Endodermal cell (in vitro differentiated cells): ENCODE results near the gene SLC6A11. TPM values are rescaled to one million over a fixed set of nuclear protein-coding genes. Genes with fewer than 3 reads are reported as not detected.

Experiments used
- DNase-seq: peaks from one replicate; pipeline ENCODE4 v3.0.0-alpha.2; 2017
- H3K27ac ChIP-seq: 2 replicates; pipeline ENCODE4 v1.5.1; 2013; ENCODE audit warnings: mild to moderate bottlenecking, low read depth, low read length, moderate library complexity
- H3K27me3 ChIP-seq: 2 replicates; pipeline ENCODE4 v1.6.1; 2013; ENCODE audit warnings: mild to moderate bottlenecking, low read length, moderate library complexity; ENCODE audit not compliant: insufficient read depth, control insufficient read depth, poor library complexity, severe bottlenecking
- H3K36me3 ChIP-seq: 2 replicates; pipeline ENCODE4 v1.7.0; 2013; ENCODE audit warnings: mild to moderate bottlenecking, low read length, moderate library complexity; ENCODE audit not compliant: control insufficient read depth, insufficient read depth
- H3K4me1 ChIP-seq: one replicate; pipeline ENCODE4 v1.7.0; 2013; ENCODE audit warnings: low read length; ENCODE audit not compliant: control insufficient read depth, insufficient read depth
- H3K4me3 ChIP-seq: 2 replicates; pipeline ENCODE4 v1.5.1; 2013; ENCODE audit warnings: mild to moderate bottlenecking, low read length, moderate library complexity
- H3K9ac ChIP-seq: 2 replicates; pipeline ENCODE4 v1.6.1; 2013; ENCODE audit warnings: mild to moderate bottlenecking, low read length, moderate library complexity; ENCODE audit not compliant: poor library complexity, severe bottlenecking; ENCODE audit errors: extremely low read depth
- H3K9me3 ChIP-seq: 2 replicates; pipeline ENCODE4 v1.6.1; 2013; ENCODE audit warnings: mild to moderate bottlenecking, low read length, moderate library complexity; ENCODE audit not compliant: control insufficient read depth
- H3K27ac Mint-ChIP-seq: 2 replicates; pipeline ENCODE4 v1.8.0; 2020; ENCODE audit warnings: mixed read lengths
- H3K27me3 Mint-ChIP-seq: 2 replicates; pipeline ENCODE4 v1.8.0; 2021; ENCODE audit warnings: mild to moderate bottlenecking, mixed read lengths; ENCODE audit not compliant: insufficient read depth
- H3K36me3 Mint-ChIP-seq: 2 replicates; pipeline ENCODE4 v1.8.0; 2020; ENCODE audit warnings: low read depth, mixed read lengths
- H3K4me1 Mint-ChIP-seq: 2 replicates; pipeline ENCODE4 v1.8.0; 2020; ENCODE audit warnings: mixed read lengths
- H3K4me3 Mint-ChIP-seq: 2 replicates; pipeline ENCODE4 v1.8.0; 2020; ENCODE audit warnings: mild to moderate bottlenecking, moderate library complexity, mixed read lengths
- H3K9me3 Mint-ChIP-seq: 2 replicates; pipeline ENCODE4 v1.8.0; 2020; ENCODE audit warnings: mild to moderate bottlenecking, mixed read lengths
- WGBS, 2 experiments: methylation state at CpG; one replicate each; pipeline versions ENCODE4 v1.1.5 to v1.1.7; 2013; ENCODE audit warnings: missing lambda C conversion rate in 2 of 2, mixed read lengths in 1 of 2; ENCODE audit not compliant: insufficient coverage in 1 of 2, insufficient read length in 1 of 2; 5-methylcytosine and 5-hydroxymethylcytosine counted together
- total RNA-seq, 2 donors: library from RNA; stranded (reverse); fragmentation: NEBNext Ultra II Directional in 1 of 2; extraction: Animal tissue kit (Norgen Biotek cat#: 25700) in 1 of 2; gene quantifications; 2 replicates in 1 of 2; 3 replicates in 1 of 2; pipeline ENCODE4 v1.2.1, GENCODE V29; 2021
- TF ChIP-seq, protein P1 (sequence below): fragments of 200-600 bp; sonication (generic); conservative IDR thresholded peaks from 2 replicates; pipeline ENCODE4 v1.5.0; 2021; ENCODE audit warnings: antibody characterized with exemption, mild to moderate bottlenecking

SLC6A11 gene
- total RNA-seq, 2 donors from 2014 or later: 0.27 to 0.73 TPM

DNA sequence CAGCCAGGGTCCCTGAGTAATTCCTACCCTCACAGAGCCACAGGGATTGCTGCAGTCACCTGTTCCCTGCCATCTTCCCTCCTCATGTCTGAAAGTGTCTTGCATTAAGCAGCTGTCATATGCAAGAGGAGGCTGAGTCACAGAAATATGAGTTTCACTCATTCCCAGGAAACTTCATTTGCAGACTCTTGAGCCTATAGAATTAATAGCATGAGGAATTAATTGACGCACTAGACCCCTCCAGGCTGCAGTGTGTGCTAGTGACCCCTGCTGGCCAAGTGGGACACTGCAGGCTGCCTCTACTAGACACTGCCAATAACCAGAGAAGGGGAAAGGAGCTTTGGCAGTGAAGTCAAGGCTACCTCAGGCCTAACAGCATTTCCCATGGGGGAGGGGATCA is 125.9 kb downstream of the SLC6A11 start:
- WGBS, 2 experiments: 60% methylated on average over 1 of the region's 1 CpG; no CpG with 5 or more reads in 1 of the 2 experiments
- Histone ChIP-seq H3K9ac (no peak overlapping the region), H3K36me3 (no peaks in the 10 kb centered on the region), H3K4me1 (no peaks in the 10 kb centered on the region), H3K9me3 (peaks cover 9% of the 10 kb centered on the region), H3K4me3 (no peak overlapping the region), H3K27ac (no peak overlapping the region), H3K27me3 (no peaks in the 10 kb centered on the region)
- Mint-ChIP-seq H3K36me3 (no peaks in the 10 kb centered on the region), H3K27ac (no peak overlapping the region), H3K4me1 (no peaks in the 10 kb centered on the region), H3K9me3 (peaks cover 12% of the 10 kb centered on the region), H3K4me3 (no peak overlapping the region), H3K27me3 (no peaks in the 10 kb centered on the region)
- peak; percentile 88 for DNase-seq
- TF ChIP-seq, protein P1, sequence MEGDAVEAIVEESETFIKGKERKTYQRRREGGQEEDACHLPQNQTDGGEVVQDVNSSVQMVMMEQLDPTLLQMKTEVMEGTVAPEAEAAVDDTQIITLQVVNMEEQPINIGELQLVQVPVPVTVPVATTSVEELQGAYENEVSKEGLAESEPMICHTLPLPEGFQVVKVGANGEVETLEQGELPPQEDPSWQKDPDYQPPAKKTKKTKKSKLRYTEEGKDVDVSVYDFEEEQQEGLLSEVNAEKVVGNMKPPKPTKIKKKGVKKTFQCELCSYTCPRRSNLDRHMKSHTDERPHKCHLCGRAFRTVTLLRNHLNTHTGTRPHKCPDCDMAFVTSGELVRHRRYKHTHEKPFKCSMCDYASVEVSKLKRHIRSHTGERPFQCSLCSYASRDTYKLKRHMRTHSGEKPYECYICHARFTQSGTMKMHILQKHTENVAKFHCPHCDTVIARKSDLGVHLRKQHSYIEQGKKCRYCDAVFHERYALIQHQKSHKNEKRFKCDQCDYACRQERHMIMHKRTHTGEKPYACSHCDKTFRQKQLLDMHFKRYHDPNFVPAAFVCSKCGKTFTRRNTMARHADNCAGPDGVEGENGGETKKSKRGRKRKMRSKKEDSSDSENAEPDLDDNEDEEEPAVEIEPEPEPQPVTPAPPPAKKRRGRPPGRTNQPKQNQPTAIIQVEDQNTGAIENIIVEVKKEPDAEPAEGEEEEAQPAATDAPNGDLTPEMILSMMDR: peak; percentile 87

DNA sequence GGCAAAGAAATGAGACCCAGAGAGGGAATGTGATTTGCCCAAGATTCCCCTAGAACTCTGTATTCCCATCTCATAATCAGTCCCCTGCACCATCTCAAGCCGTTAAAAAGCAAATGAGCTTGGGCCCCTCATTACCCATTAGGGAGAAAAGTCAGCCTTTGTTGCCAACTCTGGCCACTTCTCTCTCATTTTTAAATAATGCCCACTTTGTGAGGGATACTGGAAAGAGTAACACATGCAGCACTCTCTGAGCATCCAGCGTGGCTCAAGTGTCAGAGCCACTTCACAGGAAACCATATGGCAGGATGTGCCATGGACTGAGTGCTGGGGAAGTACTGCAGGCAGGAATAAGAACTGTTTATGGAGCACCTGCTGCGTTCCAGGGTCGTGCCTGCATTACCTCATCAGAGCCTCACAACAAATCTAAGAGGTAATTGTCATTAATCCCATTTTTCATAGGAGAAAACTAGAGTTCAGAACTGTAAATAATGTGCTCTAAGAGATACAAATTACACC is 126.7 kb downstream of the SLC6A11 start:
- H3K36me3 Mint-ChIP-seq: no peaks in the 10 kb centered on the region
- no peaks in the 10 kb centered on the region for H3K36me3 ChIP-seq
- H3K27me3 ChIP-seq: no peaks in the 10 kb centered on the region
- no peaks in the 10 kb centered on the region for H3K4me1 ChIP-seq
- no peaks in the 10 kb centered on the region for H3K27me3 Mint-ChIP-seq
- no peak for DNase-seq
- H3K9me3 ChIP-seq: peaks cover 9% of the 10 kb centered on the region
- no peak overlapping the region for H3K27ac ChIP-seq
- WGBS, 2 experiments: 86 to 95% methylated on average over 3 to 4 of the region's 4 CpGs
- H3K4me3 Mint-ChIP-seq: no peak overlapping the region
- no peak overlapping the region for H3K27ac Mint-ChIP-seq
- H3K4me3 ChIP-seq: no peak overlapping the region
- H3K4me1 Mint-ChIP-seq: no peaks in the 10 kb centered on the region
- TF ChIP-seq, protein P1: no peak
- H3K9me3 Mint-ChIP-seq: peaks cover 12% of the 10 kb centered on the region
- no peak overlapping the region for H3K9ac ChIP-seq

DNA sequence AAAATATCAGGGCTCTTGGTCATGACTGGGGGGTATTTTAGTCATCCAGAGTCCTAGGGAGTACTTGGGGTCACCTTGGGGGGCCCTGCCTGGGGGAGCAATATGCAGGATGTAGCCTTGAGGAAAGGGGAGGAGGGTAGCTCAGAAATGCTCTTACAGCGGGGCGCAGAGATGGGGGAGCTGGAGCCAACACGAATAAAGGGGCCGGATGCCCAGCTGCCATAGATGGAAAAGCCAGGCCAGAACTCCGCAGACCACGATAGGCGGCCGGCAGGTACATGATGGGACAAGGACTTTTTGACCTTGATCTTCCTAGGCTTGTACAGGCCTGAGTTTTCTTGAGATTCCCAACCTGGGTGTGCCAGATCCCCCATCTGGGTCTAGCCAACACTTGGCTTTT is 128.8 kb downstream of the SLC6A11 start:
- Histone ChIP-seq H3K9me3 (peaks cover 9% of the 10 kb centered on the region), H3K9ac (no peak overlapping the region), H3K4me1 (no peaks in the 10 kb centered on the region), H3K4me3 (no peak overlapping the region), H3K36me3 (no peaks in the 10 kb centered on the region), H3K27me3 (no peaks in the 10 kb centered on the region), H3K27ac (no peak overlapping the region)
- H3K27ac Mint-ChIP-seq: no peak overlapping the region
- H3K4me3 Mint-ChIP-seq: no peak overlapping the region
- H3K36me3 Mint-ChIP-seq: no peaks in the 10 kb centered on the region
- H3K4me1 Mint-ChIP-seq: no peaks in the 10 kb centered on the region
- H3K9me3 Mint-ChIP-seq: peaks cover 12% of the 10 kb centered on the region
- DNase-seq: no peak
- WGBS, 2 experiments: 92 to 100% methylated on average over 8 of the region's 8 CpGs
- TF ChIP-seq, protein P1: no peak
- H3K27me3 Mint-ChIP-seq: peaks cover 3% of the 10 kb centered on the region
